GM23338 (cell line): ENCODE measurements around the gene KYAT1. TPM values are rescaled to one million over a fixed set of nuclear protein-coding genes. Genes with fewer than 3 reads are reported as not detected.

Experiments
- ATAC-seq: fragments of 200-7000 bp; cut with Tn5 transposase; 3 replicates; pipeline ENCODE4 v1.9.1; 2020
- DNase-seq: peaks from one replicate; pipeline ENCODE4 v3.0.0-alpha.2; 2015; ENCODE audit warnings: low spot score
- H2AFZ ChIP-seq: fragments of 200-600 bp; sonication (generic); 2 replicates; pipeline ENCODE4 v1.8.0; 2016; ENCODE audit warnings: antibody characterized with exemption, mild to moderate bottlenecking, moderate library complexity
- H3F3A ChIP-seq: fragments of 200-600 bp; sonication (generic); replicated peaks from 2 replicates; pipeline ENCODE4 v1.8.0; 2017; ENCODE audit warnings: antibody characterized with exemption, mixed run types, low read depth
- H3K27ac ChIP-seq: fragments of 200-600 bp; sonication (generic); 2 replicates; pipeline ENCODE4 v1.6.1; 2016; ENCODE audit warnings: low read depth
- H3K27me3 ChIP-seq: fragments of 200-600 bp; sonication (generic); 2 replicates; pipeline ENCODE4 v1.8.0; 2016; ENCODE audit warnings: mild to moderate bottlenecking, mixed run types, moderate library complexity; ENCODE audit not compliant: insufficient read depth
- H3K36me3 ChIP-seq: fragments of 200-600 bp; sonication (generic); 2 replicates; pipeline ENCODE4 v1.8.0; 2016; ENCODE audit warnings: mild to moderate bottlenecking; ENCODE audit not compliant: insufficient read depth
- H3K4me1 ChIP-seq: fragments of 200-600 bp; sonication (generic); 2 replicates; pipeline ENCODE4 v1.8.0; 2016; ENCODE audit warnings: mild to moderate bottlenecking, moderate library complexity; ENCODE audit not compliant: insufficient read depth
- H3K4me2 ChIP-seq: fragments of 200-600 bp; sonication (generic); 2 replicates; pipeline ENCODE4 v1.7.1; 2017; ENCODE audit warnings: mixed run types
- H3K4me3 ChIP-seq: fragments of 200-600 bp; sonication (generic); 2 replicates; pipeline ENCODE4 v1.6.1; 2016; ENCODE audit warnings: mixed run types
- H3K79me2 ChIP-seq: fragments of 200-600 bp; sonication (generic); replicated peaks from 2 replicates; pipeline ENCODE4 v1.8.0; 2017; ENCODE audit warnings: mild to moderate bottlenecking; ENCODE audit not compliant: insufficient read depth
- H3K9me2 ChIP-seq: fragments of 200-600 bp; sonication (generic); 2 replicates; pipeline ENCODE4 v1.8.0; 2017; ENCODE audit not compliant: insufficient read depth
- H4K20me1 ChIP-seq: fragments of 200-600 bp; sonication (generic); replicated peaks from 2 replicates; pipeline ENCODE4 v1.8.0; 2017; ENCODE audit warnings: mild to moderate bottlenecking; ENCODE audit not compliant: insufficient read depth
- H3K27ac Mint-ChIP-seq: 2 replicates; pipeline ENCODE4 v1.8.0; 2020; ENCODE audit warnings: inconsistent platforms, mild to moderate bottlenecking, moderate library complexity, mixed read lengths
- H3K27me3 Mint-ChIP-seq: 3 replicates; pipeline ENCODE4 v1.8.0; 2022; ENCODE audit warnings: low read depth, mild to moderate bottlenecking, moderate library complexity, mixed read lengths, inconsistent platforms; ENCODE audit not compliant: insufficient read depth, poor library complexity
- H3K36me3 Mint-ChIP-seq: 3 replicates; pipeline ENCODE4 v1.8.0; 2021; ENCODE audit warnings: low read depth, mild to moderate bottlenecking, inconsistent platforms, moderate library complexity, mixed read lengths
- H3K4me1 Mint-ChIP-seq: 3 replicates; pipeline ENCODE4 v1.8.0; 2020; ENCODE audit warnings: mild to moderate bottlenecking, inconsistent platforms, mixed read lengths
- H3K4me3 Mint-ChIP-seq: 3 replicates; pipeline ENCODE4 v1.8.0; 2021; ENCODE audit warnings: moderate library complexity, mild to moderate bottlenecking, inconsistent platforms, mixed read lengths
- H3K9me3 Mint-ChIP-seq: 3 replicates; pipeline ENCODE4 v1.8.0; 2020; ENCODE audit warnings: moderate library complexity, mild to moderate bottlenecking, inconsistent platforms, mixed read lengths
- CREB1 ChIP-seq: fragments of 250-450 bp; sonication (Bioruptor Pico); IDR thresholded peaks from 2 replicates; pipeline ENCODE4 v1.5.0; 2020; ENCODE audit warnings: low read depth, mild to moderate bottlenecking, moderate library complexity
- CTCF ChIP-seq, 2 experiments: fragments of 200-600 bp in 1 of 2; sonication (generic) in 1 of 2; conservative IDR thresholded peaks; 2 replicates each; pipeline versions ENCODE4 v1.5.1 to v1.6.1; 2016 to 2017; ENCODE audit warnings: antibody characterized with exemption in 2 of 2, low read depth in 2 of 2, mild to moderate bottlenecking in 2 of 2, moderate library complexity in 1 of 2
- JUNB ChIP-seq: IDR thresholded peaks from one replicate; pipeline ENCODE4 v1.6.1; 2016; ENCODE audit warnings: antibody characterized with exemption; ENCODE audit not compliant: unreplicated experiment
- ZNF462 ChIP-seq: fragments of 250-450 bp; sonication (Bioruptor Pico); IDR thresholded peaks from 2 replicates; pipeline ENCODE4 v1.5.0; 2020; ENCODE audit warnings: mild to moderate bottlenecking, moderate library complexity
- polyA plus RNA-seq: library from polyadenylated mRNA; unstranded; fragments of >200 nt; fragmentation: Nextera tagmentation; extraction: Ambion mirVana; gene quantifications from 2 replicates; pipeline ENCODE4 v1.2.1, GENCODE V29; 2016
- total RNA-seq: library from RNA; depleted of rRNA; stranded (reverse); fragments of >200 nt; shearing (Covaris generic); gene quantifications from 2 replicates; pipeline ENCODE4 v1.2.3, GENCODE V29; 2014

The KYAT1 gene
- total and polyA plus RNA-seq, 2 experiments from 2014 or later: 26.1 to 34.0 TPM

GRCh38 chr9:128918921-128919320, 37.2 kb upstream of the KYAT1 start:
- peaks cover 12% of the 10 kb centered on the region; the same call in 1 of the 2 replicates for H3F3A ChIP-seq
- ATAC-seq (no peak), DNase-seq (no peak)
- H3K9me2 ChIP-seq: no peaks in the 10 kb centered on the region
- no peak overlapping the region for H2AFZ ChIP-seq
- H3K4me3 Mint-ChIP-seq: no peak overlapping the region
- 0 out of 2 replicates have a peak overlapping the region, but pooled peaks have one; percentile 72 for H3K27ac Mint-ChIP-seq
- H3K4me3 ChIP-seq: no peak overlapping the region
- no peaks in the 10 kb centered on the region for H3K9me3 Mint-ChIP-seq
- H3K4me1 Mint-ChIP-seq: peaks cover 16% of the 10 kb centered on the region
- H4K20me1 ChIP-seq: no peaks in the 10 kb centered on the region
- peaks cover 27% of the 10 kb centered on the region for H3K36me3 Mint-ChIP-seq
- no peak for TF ChIP-seq CREB1 (CRISPR knock-in tag)
- no peak for TF ChIP-seq JUNB
- TF ChIP-seq CTCF (conservative IDR thresholded peaks at IDR 0.05; ENCODE audit: low read depth in 2 of 2): no peak
- no peak for TF ChIP-seq ZNF462 (CRISPR knock-in tag)
- no peak overlapping the region for H3K4me2 ChIP-seq
- H3K79me2 ChIP-seq: 0 out of 2 replicates have a peak, but pooled peaks cover 2% of the 10 kb centered on the region
- H3K4me1 ChIP-seq: peaks cover 9% of the 10 kb centered on the region
- no peaks in the 10 kb centered on the region; the same call in 1 of the 2 replicates for H3K36me3 ChIP-seq
- H3K27me3 ChIP-seq: no peaks in the 10 kb centered on the region
- H3K27me3 Mint-ChIP-seq: peaks cover 12% of the 10 kb centered on the region
- no peak overlapping the region for H3K27ac ChIP-seq
